ENCODE results near the gene FAM120B.

FAM120B gene

GRCh38 chr6:170362121-170362520, 55.6 kb downstream of the FAM120B start:
- DNase-seq = no peak

- no peak for DNase-seq
These were observed 56.7 kb downstream of the FAM120B start for GRCh38 chr6:170363255-170363654.

GRCh38 chr6:170365121-170365520, 58.6 kb downstream of the FAM120B start:
- no peak for DNase-seq

GRCh38 chr6:170365593-170365992, 59.0 kb downstream of the FAM120B start:
- no peak for DNase-seq

DNA sequence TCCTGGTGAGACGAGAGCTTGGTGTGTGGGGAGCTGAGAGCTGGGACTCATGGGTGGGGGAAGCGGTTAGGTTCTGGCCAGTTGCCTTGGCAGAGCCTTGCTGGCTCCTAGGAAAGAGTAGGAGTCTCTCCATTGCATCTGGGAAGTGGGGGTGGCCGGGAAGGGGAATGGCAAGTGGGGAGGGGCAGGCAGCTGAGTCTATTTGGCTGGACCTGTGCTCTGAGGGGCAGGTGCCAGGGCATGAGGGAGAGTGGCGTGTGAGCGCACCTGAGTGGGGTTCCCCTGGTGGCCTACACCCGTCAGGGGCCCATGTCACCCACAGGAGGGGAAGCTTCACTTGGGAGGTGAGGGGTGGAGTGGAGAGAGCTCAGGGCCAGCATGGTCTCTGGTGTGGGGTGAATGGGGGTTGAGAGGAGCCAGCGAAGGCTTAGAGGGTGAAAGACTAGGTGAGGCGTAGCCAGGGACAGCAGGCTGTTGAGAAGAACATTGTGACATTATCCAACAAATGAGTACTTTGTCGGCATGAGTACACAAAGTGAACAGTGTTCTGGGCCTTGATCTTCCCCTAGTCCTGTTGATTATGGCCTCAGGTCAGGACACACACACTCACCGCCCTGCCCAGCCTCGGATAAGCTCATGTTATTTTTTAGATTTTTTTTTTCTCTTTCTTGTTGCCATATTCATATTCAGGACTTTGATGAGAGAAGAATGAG, 59.8 kb downstream of the FAM120B start:
- no peak for DNase-seq

- no peak for DNase-seq
These were observed 60.7 kb downstream of the FAM120B start for GRCh38 chr6:170367241-170367640.

DNA sequence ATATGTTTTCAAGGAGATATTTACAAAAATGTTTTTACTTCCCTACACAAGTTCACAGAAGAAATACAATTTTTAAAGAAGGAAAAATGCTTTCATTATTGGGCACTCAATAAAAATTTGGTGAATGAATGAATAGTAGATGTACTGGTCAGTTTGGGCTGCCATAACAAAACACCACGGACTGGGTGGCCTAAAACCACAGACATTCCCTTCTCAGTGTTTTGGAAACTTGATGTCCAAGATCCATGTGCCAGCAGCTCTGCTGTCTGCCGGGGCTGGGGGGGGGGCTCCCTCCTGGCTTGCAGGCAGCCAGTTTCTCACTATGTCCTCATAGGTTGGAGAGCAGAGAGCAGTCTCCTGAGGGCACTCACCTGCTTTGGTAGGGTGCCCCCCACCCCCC, 62.0 kb downstream of the FAM120B start:
- DNase-seq = no peak

- no peak for DNase-seq
These were observed 62.8 kb downstream of the FAM120B start for GRCh38 chr6:170369403-170369802.

DNA sequence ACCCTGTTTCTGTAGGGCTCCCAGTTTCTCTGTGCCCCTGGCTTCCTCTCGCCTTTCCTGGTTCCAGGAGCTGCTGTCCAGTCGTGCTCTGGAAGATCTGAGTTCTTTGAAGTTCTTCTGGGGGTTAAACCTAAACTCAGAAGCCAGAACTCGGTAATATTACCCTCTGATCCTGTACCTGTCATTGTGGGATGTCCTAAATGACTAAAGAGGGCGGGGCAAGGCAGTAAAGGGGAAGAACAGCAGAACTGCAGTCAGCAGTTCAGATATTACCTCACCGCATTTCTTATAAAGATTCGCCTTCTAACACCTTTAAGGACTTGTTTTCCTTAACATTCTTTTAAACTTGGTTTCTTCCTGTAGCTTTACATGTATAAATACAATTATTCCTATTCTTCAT, 63.9 kb downstream of the FAM120B start:
- DNase-seq = no peak

- no peak for DNase-seq
These were observed 64.5 kb downstream of the FAM120B start for GRCh38 chr6:170371080-170371479.

DNA sequence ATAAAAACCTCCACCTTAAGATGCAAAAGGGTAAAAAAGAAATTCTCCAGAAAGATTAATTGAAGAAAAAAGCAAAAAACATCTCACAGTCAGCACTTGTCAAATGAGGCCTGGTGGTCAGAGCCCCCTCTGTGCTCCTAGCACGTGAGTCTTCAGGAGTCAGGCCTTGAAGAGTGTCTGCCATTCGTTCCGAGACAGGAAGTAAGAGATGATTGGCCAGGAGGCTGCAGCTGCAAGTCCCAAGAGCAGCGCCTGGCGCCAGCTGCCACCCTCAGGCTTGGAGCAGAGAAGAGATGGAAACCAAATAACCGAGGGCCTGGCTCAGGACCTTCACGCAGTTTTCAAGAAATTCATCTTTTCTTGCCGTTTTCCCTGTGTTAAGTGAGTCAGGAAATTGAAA, 65.0 kb downstream of the FAM120B start:
- DNase-seq = no peak

GRCh38 chr6:170372380-170373325, 66.1 kb downstream of the FAM120B start:
- no peak for DNase-seq

DNA sequence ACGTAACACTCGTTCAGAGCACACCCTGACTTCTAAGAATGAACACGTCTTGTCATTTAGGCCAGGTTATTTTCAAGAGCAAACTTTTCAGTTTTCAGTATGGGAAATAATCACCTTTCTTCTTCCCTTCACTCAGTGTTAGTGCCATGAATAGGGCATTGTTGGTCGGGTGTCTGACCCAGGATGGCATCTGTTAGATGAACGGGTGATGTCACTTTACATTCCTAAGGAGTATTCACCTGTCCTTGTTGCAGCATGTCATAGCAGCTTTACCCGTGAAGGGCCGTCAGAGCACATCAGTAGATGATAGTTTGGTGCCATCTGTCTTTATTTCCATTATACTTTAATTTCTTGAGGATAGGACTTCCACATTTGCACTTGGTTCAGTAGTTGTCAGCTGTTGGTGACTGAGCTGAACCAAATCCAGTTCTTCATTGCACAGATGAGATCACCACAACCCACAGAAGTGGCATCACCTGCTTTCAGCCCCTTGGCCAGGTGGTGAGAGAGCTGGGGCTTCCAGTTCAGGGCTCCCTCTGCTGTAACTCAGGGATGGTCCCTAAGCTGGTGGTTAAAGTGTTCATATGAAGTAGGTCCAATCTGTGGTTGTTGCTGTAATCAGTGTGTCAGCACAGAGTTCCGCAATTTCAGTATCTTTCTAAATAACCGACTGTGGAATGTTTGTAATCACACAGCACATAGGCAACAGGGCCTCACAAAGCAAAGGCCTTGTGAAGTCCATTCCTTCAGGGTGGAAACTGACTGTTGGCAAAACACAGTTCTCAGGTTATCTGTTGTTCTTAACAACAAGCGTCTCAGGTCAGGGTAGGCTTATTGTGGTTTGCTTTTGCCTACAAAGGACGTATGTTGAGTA, 68.2 kb downstream of the FAM120B start:
- no peak for DNase-seq

- DNase-seq = no peak
These were observed 69.1 kb downstream of the FAM120B start for GRCh38 chr6:170375661-170376060.

DNA sequence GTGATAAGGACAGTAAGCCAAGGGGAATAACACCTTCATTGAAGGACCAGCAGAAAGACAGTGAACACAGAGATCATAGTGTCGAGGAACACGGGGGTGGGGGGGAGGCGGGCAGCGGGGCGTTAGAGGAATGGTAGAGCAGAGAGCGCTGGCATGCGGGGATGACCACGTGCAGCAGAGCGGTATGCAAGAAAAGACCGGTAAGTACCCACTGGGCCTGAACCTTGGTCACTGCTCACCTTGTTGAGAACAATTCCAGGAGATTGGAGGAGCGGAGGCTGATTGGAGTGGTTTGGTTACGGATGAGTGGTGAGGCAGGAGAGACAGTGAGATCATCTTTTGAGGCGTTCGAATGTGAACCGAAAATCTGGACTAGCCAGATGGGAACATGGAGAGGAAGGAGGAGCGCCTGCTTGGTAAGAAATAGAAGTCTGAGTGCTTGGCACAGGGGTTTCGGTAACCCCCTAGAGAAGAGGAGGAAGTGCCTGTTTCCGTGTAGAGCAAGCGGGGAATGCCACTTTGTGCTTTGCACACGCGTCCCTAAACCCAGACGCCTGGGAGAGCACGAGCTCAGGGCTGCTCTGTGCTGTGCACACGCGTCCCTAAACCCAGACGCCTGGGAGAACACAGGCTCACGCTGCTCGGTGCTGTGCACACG, 70.0 kb downstream of the FAM120B start:
- no peak for DNase-seq

DNA sequence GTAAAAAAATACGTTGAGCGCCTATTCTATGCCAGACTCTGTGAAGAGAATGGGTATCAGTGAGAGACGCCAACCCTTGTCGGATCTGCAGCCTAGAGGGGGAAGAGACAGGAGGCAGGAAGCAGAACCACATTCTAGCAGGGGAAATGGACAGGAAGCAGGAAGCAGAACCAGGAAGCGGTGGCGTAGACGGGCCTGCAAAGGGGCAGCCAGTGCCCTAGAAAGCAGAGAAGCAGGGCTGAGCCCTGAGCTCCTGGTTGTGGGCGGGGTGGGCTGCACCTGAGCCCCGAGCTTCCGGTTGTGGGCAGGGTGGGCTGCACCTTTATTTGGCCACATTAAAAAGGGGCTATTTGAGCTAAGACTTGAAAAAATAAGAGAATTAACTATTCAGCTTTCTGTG, 71.9 kb downstream of the FAM120B start:
- no peak for DNase-seq

- no peak for DNase-seq
These were observed 75.0 kb downstream of the FAM120B start for GRCh38 chr6:170381562-170381961.

- DNase-seq = no peak
These were observed 77.0 kb downstream of the FAM120B start for GRCh38 chr6:170383466-170384035.

- no peak for DNase-seq
These were observed 78.9 kb downstream of the FAM120B start for GRCh38 chr6:170385506-170385905.

GRCh38 chr6:170388113-170388512, 81.6 kb downstream of the FAM120B start:
- DNase-seq = no peak

DNA sequence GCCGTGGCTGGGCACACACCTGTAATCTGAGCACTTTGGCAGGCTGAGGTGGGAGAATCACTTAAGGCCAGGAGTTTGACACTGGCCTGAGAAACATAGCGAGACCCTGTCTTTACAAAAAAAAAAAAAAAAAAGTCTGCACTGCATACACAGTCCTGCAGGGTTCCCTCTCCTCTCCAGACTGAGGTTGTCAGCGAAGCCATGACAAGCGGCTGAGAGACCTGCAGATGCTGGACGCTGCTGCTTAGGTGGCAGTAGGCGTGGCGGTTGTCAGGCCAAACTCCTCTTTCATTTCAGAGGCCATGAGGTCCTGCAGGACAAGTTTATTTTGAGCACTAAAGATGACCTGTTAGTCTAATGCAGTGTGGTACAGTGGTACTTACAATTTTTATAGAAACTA, 86.5 kb downstream of the FAM120B start:
- DNase-seq = no peak

DNA sequence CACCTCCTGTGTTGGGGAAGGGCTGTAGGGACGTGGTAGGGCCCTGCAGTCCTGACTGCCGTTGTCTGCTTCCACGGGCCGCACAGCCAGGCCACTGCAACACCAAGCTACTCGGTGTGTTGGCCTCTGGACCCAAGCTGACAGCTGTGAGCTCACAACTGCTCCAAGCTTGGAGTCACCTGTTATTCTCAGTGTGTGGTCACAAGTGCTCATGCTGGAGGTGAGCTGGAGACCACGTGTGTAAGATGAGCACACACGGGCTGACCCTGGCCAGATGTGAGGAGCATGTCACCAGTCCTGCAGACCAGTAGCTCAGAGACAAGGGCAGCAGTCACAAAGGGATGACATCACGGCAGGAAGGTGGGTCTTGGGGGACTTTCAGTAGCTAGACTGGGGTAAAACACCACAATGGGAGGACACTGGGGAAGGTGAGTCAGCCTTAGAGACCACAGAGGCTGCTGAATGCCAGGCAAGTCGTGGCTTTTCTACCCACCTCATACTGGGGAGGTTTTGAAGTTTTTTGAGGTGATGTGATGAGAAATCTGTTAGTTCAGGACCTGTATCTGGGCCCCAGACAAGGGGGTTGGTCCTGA, 87.3 kb downstream of the FAM120B start:
- no peak for DNase-seq

Measured in stimulated activated naive CD4-positive, alpha-beta T cell treated with Interleukin-2 at 50 U/mL for 16 hours (primary cell).